IMR-90 (cell line): ENCODE data around the gene DENR. TPM values are rescaled to one million over a fixed set of nuclear protein-coding genes. Genes with fewer than 3 reads are reported as not detected.

Experiments used
- ATAC-seq: fragments of 200-7000 bp; cut with Tn5 transposase; 2 replicates; pipeline ENCODE4 v1.9.1; 2020; ENCODE audit warnings: low read depth, mild to moderate bottlenecking, moderate library complexity
- BruUV-seq: library from RNA; stranded (reverse); fragments of 400-500 nt; replicated peaks from 2 replicates; lab custom pipeline; 2021; lab: Mats Ljungman, UMichigan
- CTCF ChIA-PET: fragments of 300-600 bp; formaldehyde crosslinking; extraction: SDS; loops from one replicate; lab custom pipeline; 2021; ENCODE audit warnings: antibody characterized with exemption; lab: Yijun Ruan, JAX
- POLR2A ChIA-PET: fragments of 300-600 bp; sonication (Branson Sonifier 250); formaldehyde crosslinking; loops from one replicate; lab custom pipeline; 2022; ENCODE audit warnings: antibody characterized with exemption; ENCODE audit not compliant: unreplicated experiment; lab: Charles Lee
- DNase-seq: peaks from one replicate; pipeline ENCODE4 v3.0.0; 2013
- H2AFZ ChIP-seq: replicated peaks from 2 replicates; pipeline ENCODE3; 2013; ENCODE audit warnings: low read length, mild to moderate bottlenecking; ENCODE audit not compliant: poor library complexity
- H2AK5ac ChIP-seq: 2 replicates; pipeline ENCODE4 v1.6.1; 2013; ENCODE audit warnings: low read depth, low read length, inconsistent platforms
- H2AK9ac ChIP-seq: replicated peaks from 2 replicates; pipeline ENCODE3; 2013; ENCODE audit warnings: mild to moderate bottlenecking, low read depth, low read length, moderate library complexity; ENCODE audit not compliant: poor library complexity
- H2BK120ac ChIP-seq: 2 replicates; pipeline ENCODE4 v1.6.1; 2013; ENCODE audit warnings: low read depth, low read length, inconsistent platforms
- H2BK15ac ChIP-seq: 3 replicates; pipeline ENCODE4 v1.6.1; 2013; ENCODE audit warnings: low read depth, low read length, inconsistent platforms
- H2BK20ac ChIP-seq: 2 replicates; pipeline ENCODE4 v1.6.1; 2013; ENCODE audit warnings: low read depth, mild to moderate bottlenecking, inconsistent platforms, low read length, moderate library complexity
- H2BK5ac ChIP-seq: 2 replicates; pipeline ENCODE4 v1.6.1; 2013; ENCODE audit warnings: mild to moderate bottlenecking, low read depth, low read length, inconsistent platforms; ENCODE audit not compliant: poor library complexity, severe bottlenecking
- H3K14ac ChIP-seq: replicated peaks from 2 replicates; pipeline ENCODE4 v1.6.1; 2013; ENCODE audit warnings: low read depth, low read length, inconsistent platforms
- H3K18ac ChIP-seq: 2 replicates; pipeline ENCODE4 v1.6.1; 2013; ENCODE audit warnings: low read depth, low read length, control low read depth
- H3K23ac ChIP-seq: 2 replicates; pipeline ENCODE4 v1.6.1; 2013; ENCODE audit warnings: low read depth, low read length, inconsistent platforms
- H3K27ac ChIP-seq: 2 replicates; pipeline ENCODE4 v1.5.1; 2013; ENCODE audit warnings: mild to moderate bottlenecking, control low read depth, low read length; ENCODE audit not compliant: insufficient read depth
- H3K27me3 ChIP-seq: 2 replicates; pipeline ENCODE4 v1.6.1; 2013; ENCODE audit warnings: low read length; ENCODE audit not compliant: control insufficient read depth, insufficient read depth
- H3K36me3 ChIP-seq: 2 replicates; pipeline ENCODE4 v1.6.1; 2013; ENCODE audit warnings: low read length, mixed read lengths; ENCODE audit not compliant: control insufficient read depth, insufficient read depth
- H3K4ac ChIP-seq: 2 replicates; pipeline ENCODE4 v1.6.1; 2013; ENCODE audit warnings: low read depth, low read length, inconsistent platforms
- H3K4me1 ChIP-seq: 2 replicates; pipeline ENCODE4 v1.6.1; 2013; ENCODE audit warnings: low read length, mixed read lengths; ENCODE audit not compliant: control insufficient read depth, insufficient read depth
- H3K4me2 ChIP-seq: 2 replicates; pipeline ENCODE4 v1.6.1; 2013; ENCODE audit warnings: low read depth, mild to moderate bottlenecking, control low read depth, low read length, moderate library complexity
- H3K4me3 ChIP-seq: 2 replicates; pipeline ENCODE4 v1.5.1; 2013; ENCODE audit warnings: low read depth, mild to moderate bottlenecking, control low read depth, low read length, moderate library complexity; ENCODE audit not compliant: insufficient read depth
- H3K56ac ChIP-seq: 2 replicates; pipeline ENCODE4 v1.6.1; 2013; ENCODE audit warnings: low read length, inconsistent platforms; ENCODE audit not compliant: insufficient read depth; ENCODE audit errors: extremely low read depth
- H3K79me1 ChIP-seq, 2 experiments: 2 replicates each; pipeline ENCODE4 v1.6.1; 2013; ENCODE audit warnings: low read length in 2 of 2, inconsistent platforms in 1 of 2, low read depth in 1 of 2
- H3K9ac ChIP-seq: 2 replicates; pipeline ENCODE4 v1.6.1; 2013; ENCODE audit warnings: low read depth, low read length, control low read depth
- H3K9me1 ChIP-seq: 2 replicates; pipeline ENCODE4 v1.6.1; 2013; ENCODE audit warnings: low read length, inconsistent platforms; ENCODE audit not compliant: insufficient read depth
- H3K9me3 ChIP-seq: 2 replicates; pipeline ENCODE4 v1.6.1; 2013; ENCODE audit warnings: low read length; ENCODE audit not compliant: control insufficient read depth, insufficient read depth
- H4K20me1 ChIP-seq: 2 replicates; pipeline ENCODE4 v1.6.1; 2013; ENCODE audit warnings: low read length, inconsistent platforms; ENCODE audit not compliant: insufficient read depth
- H4K5ac ChIP-seq: 2 replicates; pipeline ENCODE4 v1.6.1; 2013; ENCODE audit warnings: mild to moderate bottlenecking, low read depth, low read length, control low read depth
- H4K8ac ChIP-seq, 2 experiments: 2 replicates each; pipeline ENCODE4 v1.6.1; 2013; ENCODE audit warnings: low read depth in 2 of 2, low read length in 2 of 2, control low read depth in 1 of 2, inconsistent platforms in 1 of 2
- H4K91ac ChIP-seq: 2 replicates; pipeline ENCODE4 v1.6.1; 2013; ENCODE audit warnings: low read depth, low read length, inconsistent platforms; ENCODE audit not compliant: insufficient read depth
- BHLHE40 ChIP-seq: fragments of 150-350 bp; IDR thresholded peaks from 2 replicates; pipeline ENCODE4 v1.6.1; 2016; ENCODE audit warnings: mild to moderate bottlenecking, low read depth, low read length
- CEBPB ChIP-seq: IDR thresholded peaks from 2 replicates; pipeline ENCODE4 v1.6.1; 2012; ENCODE audit warnings: low read depth, low read length, improper control_type of control experiment
- CHD1 ChIP-seq: IDR thresholded peaks from 2 replicates; pipeline ENCODE4 v1.6.1; 2012; ENCODE audit warnings: low read depth, low read length, improper control_type of control experiment
- MAFK ChIP-seq: IDR thresholded peaks from 2 replicates; pipeline ENCODE4 v1.6.1; 2012; ENCODE audit warnings: low read depth, low read length, improper control_type of control experiment
- NFE2L2 ChIP-seq: fragments of 150-350 bp; IDR thresholded peaks from 2 replicates; pipeline ENCODE4 v1.6.1; 2016; ENCODE audit warnings: low read depth, mild to moderate bottlenecking, low read length
- POLR2A ChIP-seq: IDR thresholded peaks from 2 replicates; pipeline ENCODE4 v1.6.1; 2012; ENCODE audit warnings: mild to moderate bottlenecking, low read depth, low read length
- RAD21 ChIP-seq: IDR thresholded peaks from 2 replicates; pipeline ENCODE4 v1.6.1; 2012; ENCODE audit warnings: low read length, improper control_type of control experiment
- RCOR1 ChIP-seq: IDR thresholded peaks from 2 replicates; pipeline ENCODE4 v1.6.1; 2012; ENCODE audit warnings: mild to moderate bottlenecking, low read length, improper control_type of control experiment; ENCODE audit not compliant: insufficient replicate concordance
- WGBS, 2 experiments: methylation state at CpG; one replicate each; pipeline versions ENCODE4 v1.1.5 to v1.1.7; 2013; ENCODE audit warnings: missing lambda C conversion rate in 2 of 2; ENCODE audit not compliant: insufficient read length in 1 of 2; ENCODE audit errors: extremely low coverage in 2 of 2; 5-methylcytosine and 5-hydroxymethylcytosine counted together
- dilution Hi-C: fragments of 300-500 bp; cut with HindIII; formaldehyde crosslinking; loops from one replicate; pipeline ENCODE4 v1.14.3; 2018; ENCODE audit warnings: low sequenced_read_pairs; ENCODE audit not compliant: unreplicated experiment
- in situ Hi-C: fragments of 300-500 bp; cut with MboI; formaldehyde crosslinking; loops from 3 replicates; pipeline ENCODE4 v1.14.3; 2019; ENCODE audit warnings: low sequenced_read_pairs, inconsistent platforms, mixed read lengths
- intact Hi-C: fragments of 100-400 bp; cut with micrococcal nuclease; formaldehyde crosslinking; loops from 2 replicates; pipeline ENCODE4 v1.10.0; 2022
- polyA plus RNA-seq, 3 experiments: library from polyadenylated mRNA; depleted of rRNA; stranded (reverse); fragments of >200 nt; gene quantifications; 2 replicates each; pipeline ENCODE4 v1.2.3, GENCODE V29; 2012; ENCODE audit warnings: low replicate concordance in 1 of 3
- total RNA-seq: library from RNA; depleted of rRNA; stranded (reverse); fragments of >200 nt; gene quantifications from 2 replicates; pipeline ENCODE4 v1.2.3, GENCODE V29; 2012
- TF ChIP-seq, protein P1 (sequence below): fragments of 150-350 bp; IDR thresholded peaks from 2 replicates; pipeline ENCODE4 v1.6.1; 2016; ENCODE audit warnings: low read depth, mild to moderate bottlenecking, low read length, moderate library complexity, borderline replicate concordance
- TF ChIP-seq, protein P2 (sequence below): conservative IDR thresholded peaks from 2 replicates; pipeline ENCODE4 v1.5.1; 2012; ENCODE audit warnings: mild to moderate bottlenecking, low read depth, low read length, improper control_type of control experiment

Gene DENR
- total and polyA plus RNA-seq, 2 of the 4 experiments (the other 2 are of a cell fraction) = 8.2 to 24.5 TPM

DNA sequence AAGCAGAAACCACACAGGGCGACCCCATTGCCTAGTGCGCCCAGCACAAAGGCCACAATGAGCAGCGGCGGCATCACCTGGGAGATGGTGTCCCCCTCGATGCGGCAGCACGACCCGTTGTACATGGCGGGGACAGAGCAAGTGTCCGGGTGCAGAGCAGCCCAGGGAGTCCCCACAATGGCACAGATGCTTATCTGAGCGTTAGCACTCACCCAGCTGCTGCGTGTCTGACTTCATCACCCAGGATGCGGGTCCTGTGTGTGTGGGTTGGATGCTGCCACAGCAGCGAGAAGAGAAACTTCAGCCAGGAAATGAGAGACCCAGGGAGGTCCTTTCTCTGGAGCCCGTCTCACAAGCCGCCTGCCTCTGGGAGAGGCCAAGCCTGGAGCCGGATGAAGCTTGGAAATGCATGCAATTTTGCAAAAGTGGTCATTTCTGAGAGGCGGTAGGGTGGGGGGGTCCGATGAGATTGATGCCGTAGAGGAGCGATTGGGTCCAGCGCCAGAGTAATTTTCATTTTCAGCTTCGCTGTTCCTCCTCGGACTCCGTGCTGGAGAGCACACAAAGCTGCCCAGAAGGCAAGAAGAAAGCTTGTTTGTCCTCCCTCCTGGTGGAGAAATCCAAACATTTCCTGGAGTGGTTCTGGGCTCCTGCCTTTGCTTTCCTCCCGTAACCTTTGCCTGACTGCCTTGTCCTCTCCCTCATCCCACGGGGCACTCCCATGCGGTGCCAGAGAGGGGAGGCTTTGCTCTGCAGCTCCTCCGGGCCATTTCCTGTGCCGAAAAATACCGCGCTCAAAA is 22.2 kb upstream of the DENR start, which contains the start of gene HCAR1:
TSS of gene HCAR1 (minus strand) at position 630 of the 800 bp plus-strand sequence. CDS start at position 125, 505 bp downstream.
- Histone ChIP-seq H3K4ac (no peak within 1 kb of the TSS), H3K4me1 (no peaks in the 10 kb centered on the region), H4K91ac (no peak within 1 kb of the TSS), H2BK5ac (no peak within 1 kb of the TSS), H3K14ac (no peak within 1 kb of the TSS; the same call in 1 of the 2 replicates), H3K27me3 (peaks cover 30% of the 10 kb centered on the region), H2BK120ac (no peak within 1 kb of the TSS), H3K4me2 (no peak within 1 kb of the TSS), H3K23ac (no peak within 1 kb of the TSS), H3K36me3 (no peaks in the 10 kb centered on the region), H4K20me1 (no peaks in the 10 kb centered on the region), H3K9ac (no peak within 1 kb of the TSS), H3K79me1 (no peaks in the 10 kb centered on the region), H2BK15ac (no peak within 1 kb of the TSS), H3K9me1 (no peaks in the 10 kb centered on the region), H3K4me3 (no peak within 1 kb of the TSS), H4K5ac (no peak within 1 kb of the TSS), H3K18ac (no peak within 1 kb of the TSS), H4K8ac (no peak within 1 kb of the TSS), H2AK9ac (no peak within 1 kb of the TSS), H3K56ac (no peak within 1 kb of the TSS), H3K9me3 (0 out of 2 replicates have a peak, but pooled peaks cover 2% of the 10 kb centered on the region), H2AFZ (peak within 1 kb of the TSS; percentile 48), H2BK20ac (no peak within 1 kb of the TSS), H3K27ac (no peak within 1 kb of the TSS), H2AK5ac (no peak within 1 kb of the TSS)
- dilution Hi-C loops = no loop called here
- TF ChIP-seq CEBPB (no peak), MAFK (no peak), POLR2A (no peak), BHLHE40 (no peak), NFE2L2 (no peak), RCOR1 (no peak), CHD1 (no peak), RAD21 (no peak)
- TF ChIP-seq, protein P1, sequence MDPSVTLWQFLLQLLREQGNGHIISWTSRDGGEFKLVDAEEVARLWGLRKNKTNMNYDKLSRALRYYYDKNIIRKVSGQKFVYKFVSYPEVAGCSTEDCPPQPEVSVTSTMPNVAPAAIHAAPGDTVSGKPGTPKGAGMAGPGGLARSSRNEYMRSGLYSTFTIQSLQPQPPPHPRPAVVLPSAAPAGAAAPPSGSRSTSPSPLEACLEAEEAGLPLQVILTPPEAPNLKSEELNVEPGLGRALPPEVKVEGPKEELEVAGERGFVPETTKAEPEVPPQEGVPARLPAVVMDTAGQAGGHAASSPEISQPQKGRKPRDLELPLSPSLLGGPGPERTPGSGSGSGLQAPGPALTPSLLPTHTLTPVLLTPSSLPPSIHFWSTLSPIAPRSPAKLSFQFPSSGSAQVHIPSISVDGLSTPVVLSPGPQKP = no peak
- TF ChIP-seq, protein P2, sequence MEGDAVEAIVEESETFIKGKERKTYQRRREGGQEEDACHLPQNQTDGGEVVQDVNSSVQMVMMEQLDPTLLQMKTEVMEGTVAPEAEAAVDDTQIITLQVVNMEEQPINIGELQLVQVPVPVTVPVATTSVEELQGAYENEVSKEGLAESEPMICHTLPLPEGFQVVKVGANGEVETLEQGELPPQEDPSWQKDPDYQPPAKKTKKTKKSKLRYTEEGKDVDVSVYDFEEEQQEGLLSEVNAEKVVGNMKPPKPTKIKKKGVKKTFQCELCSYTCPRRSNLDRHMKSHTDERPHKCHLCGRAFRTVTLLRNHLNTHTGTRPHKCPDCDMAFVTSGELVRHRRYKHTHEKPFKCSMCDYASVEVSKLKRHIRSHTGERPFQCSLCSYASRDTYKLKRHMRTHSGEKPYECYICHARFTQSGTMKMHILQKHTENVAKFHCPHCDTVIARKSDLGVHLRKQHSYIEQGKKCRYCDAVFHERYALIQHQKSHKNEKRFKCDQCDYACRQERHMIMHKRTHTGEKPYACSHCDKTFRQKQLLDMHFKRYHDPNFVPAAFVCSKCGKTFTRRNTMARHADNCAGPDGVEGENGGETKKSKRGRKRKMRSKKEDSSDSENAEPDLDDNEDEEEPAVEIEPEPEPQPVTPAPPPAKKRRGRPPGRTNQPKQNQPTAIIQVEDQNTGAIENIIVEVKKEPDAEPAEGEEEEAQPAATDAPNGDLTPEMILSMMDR = no peak
- BruUV-seq = no TSS peak
- in situ Hi-C loops = no loop called here
- intact Hi-C loops = no loop called here
- ChIA-PET CTCF (no interaction called here), POLR2A (no interaction called here)
- 88% methylated on average over 12 of the region's 32 CpGs; no CpG with 5 or more reads in 1 of the 2 experiments for WGBS, 2 experiments
- DNase-seq (no peak), ATAC-seq (no peak)
